Panc1 (cell line): ENCODE measurements around the gene WDR59. TPM values are rescaled to one million over a fixed set of nuclear protein-coding genes. Genes with fewer than 3 reads are reported as not detected.
"Not testable (repeated sequence)": the region's sequence is repeated elsewhere in the genome, so short reads cannot be mapped to it uniquely, and the experiment has no call there.

ENCODE experiments used
- ATAC-seq: fragments of 200-7000 bp; cut with Tn5 transposase; 2 replicates; pipeline ENCODE4 v1.9.1; 2020; ENCODE audit warnings: mild to moderate bottlenecking, moderate library complexity
- BruUV-seq: library from RNA; stranded (reverse); fragments of 400-500 nt; replicated peaks from 2 replicates; lab custom pipeline; 2021; lab: Mats Ljungman, UMichigan
- CTCF ChIA-PET: fragments of 300-600 bp; sonication (Branson Sonifier 250); formaldehyde crosslinking; loops from one replicate; lab custom pipeline; 2022; ENCODE audit warnings: antibody characterized with exemption; lab: Charles Lee
- POLR2A ChIA-PET: fragments of 300-600 bp; sonication (Branson Sonifier 250); formaldehyde crosslinking; loops from one replicate; lab custom pipeline; 2022; ENCODE audit warnings: antibody characterized with exemption; lab: Charles Lee
- DNase-seq: peaks from one replicate; pipeline ENCODE4 v3.0.0-alpha.2; 2010; ENCODE audit warnings: low read depth, low spot score
- H3K27ac ChIP-seq: 2 replicates; pipeline ENCODE4 v1.5.1; 2011; ENCODE audit warnings: mild to moderate bottlenecking, low read length, inconsistent platforms
- H3K27me3 ChIP-seq: fragments of 200-500 bp; sonication (Bioruptor generic); 2 replicates; pipeline ENCODE4 v1.6.0; 2014; ENCODE audit warnings: low read length, inconsistent platforms; ENCODE audit not compliant: control insufficient read depth, insufficient read depth
- H3K36me3 ChIP-seq: fragments of 200-500 bp; sonication (Bioruptor generic); 2 replicates; pipeline ENCODE4 v1.5.1; 2014; ENCODE audit warnings: inconsistent platforms, mild to moderate bottlenecking, low read length, moderate library complexity; ENCODE audit not compliant: control insufficient read depth, insufficient read depth
- H3K4me1 ChIP-seq: 2 replicates; pipeline ENCODE4 v1.5.1; 2011; ENCODE audit warnings: inconsistent platforms, mild to moderate bottlenecking, low read length, moderate library complexity; ENCODE audit not compliant: control insufficient read depth, insufficient read depth
- H3K4me3 ChIP-seq, 2 experiments: 2 replicates each; pipeline ENCODE4 v1.5.1; 2011 to 2012; ENCODE audit warnings: low read depth in 2 of 2, low read length in 2 of 2, mild to moderate bottlenecking in 2 of 2, inconsistent platforms in 1 of 2, moderate library complexity in 1 of 2
- H3K9me3 ChIP-seq: fragments of 200-500 bp; sonication (Bioruptor generic); 2 replicates; pipeline ENCODE4 v1.5.1; 2014; ENCODE audit warnings: low read depth, mild to moderate bottlenecking, inconsistent platforms, low read length, moderate library complexity; ENCODE audit not compliant: control insufficient read depth, insufficient read depth
- CTCF ChIP-seq: fragments of 450-650 bp; IDR thresholded peaks from 2 replicates; pipeline ENCODE4 v1.5.1; 2017; ENCODE audit warnings: mild to moderate bottlenecking
- POLR2AphosphoS5 ChIP-seq: IDR thresholded peaks from 2 replicates; pipeline ENCODE4 v1.6.1; 2012; ENCODE audit warnings: mild to moderate bottlenecking, low read depth, low read length, moderate library complexity
- REST ChIP-seq, 2 experiments: IDR thresholded peaks; 2 replicates each; pipeline ENCODE4 v1.6.1; 2011 to 2012; ENCODE audit warnings: low read depth in 2 of 2, control low read depth in 1 of 2, low read length in 1 of 2, mild to moderate bottlenecking in 1 of 2, moderate library complexity in 1 of 2; ENCODE audit not compliant: insufficient read depth in 1 of 2
- SIN3A ChIP-seq: IDR thresholded peaks from 2 replicates; pipeline ENCODE4 v1.6.1; 2012; ENCODE audit warnings: low read depth, mild to moderate bottlenecking, low read length, moderate library complexity, borderline replicate concordance; ENCODE audit not compliant: insufficient read depth
- TCF7L2 ChIP-seq: IDR thresholded peaks from 2 replicates; pipeline ENCODE4 v1.6.1; 2011; ENCODE audit warnings: mild to moderate bottlenecking, low read depth, low read length, inconsistent platforms
- in situ Hi-C: cut with HindIII; loops from 2 replicates; pipeline ENCODE4 v1.10.0; 2016; ENCODE audit warnings: low sequenced_read_pairs, low pct_unique_long_range_greater_than_20kb
- intact Hi-C: fragments of 100-400 bp; cut with micrococcal nuclease; formaldehyde crosslinking; loops from one replicate; pipeline ENCODE4 v1.10.0; 2022; ENCODE audit not compliant: unreplicated experiment
- total RNA-seq: library from RNA; stranded (reverse); gene quantifications from one replicate; pipeline ENCODE4 v1.2.1, GENCODE V29; 2021; ENCODE audit not compliant: unreplicated experiment

The WDR59 gene
- total RNA-seq, 1 experiment from 2014 or later = 58.7 TPM

- H3K36me3 ChIP-seq = no peaks in the 10 kb centered on the region; the same call in none of the 2 replicates
- no TSS peak for BruUV-seq
- in situ Hi-C loops (no loop called here), intact Hi-C loops (no loop called here)
- H3K4me1 ChIP-seq = no peaks in the 10 kb centered on the region
- ATAC-seq = no peak
- H3K9me3 ChIP-seq = no peaks in the 10 kb centered on the region
- no peaks in the 10 kb centered on the region for H3K27me3 ChIP-seq
- no peak overlapping the region for H3K4me3 ChIP-seq
- ChIA-PET POLR2A (no interaction called here), CTCF (no interaction called here)
- no peak overlapping the region for H3K27ac ChIP-seq
- TF ChIP-seq POLR2AphosphoS5 (no peak), TCF7L2 (no peak), CTCF (no peak), REST (IDR thresholded peaks at IDR 0.05; ENCODE audit: insufficient read depth in 1 of 2, low read depth in 2 of 2, low read length in 1 of 2) (no peak), SIN3A (no peak)
- no peak for DNase-seq
Observed at GRCh38 chr16:74909665-74910064, 75.3 kb downstream of the WDR59 start.

GRCh38 chr16:74908759-74909158, 76.2 kb downstream of the WDR59 start:
- H3K9me3 ChIP-seq, H3K4me3 ChIP-seq, H3K27ac ChIP-seq, POLR2A ChIA-PET, CTCF ChIA-PET, intact Hi-C loops, BruUV-seq, in situ Hi-C loops, H3K27me3 ChIP-seq, ATAC-seq, H3K4me1 ChIP-seq, H3K36me3 ChIP-seq, DNase-seq: not testable (repeated sequence)

- Histone ChIP-seq H3K27ac (no peak overlapping the region), H3K36me3 (no peaks in the 10 kb centered on the region), H3K4me1 (no peaks in the 10 kb centered on the region), H3K4me3 (no peak overlapping the region), H3K27me3 (no peaks in the 10 kb centered on the region), H3K9me3 (no peaks in the 10 kb centered on the region)
- DNase-seq (no peak), ATAC-seq (no peak)
- BruUV-seq = no TSS peak
- intact Hi-C loops (no loop called here), in situ Hi-C loops (no loop called here)
- CTCF ChIA-PET = interaction anchor here (1.6 kb wide), 1 partner anchor 91 kb away, joined by 3 read pairs; no protein-coding TSS in a partner anchor
- TF ChIP-seq POLR2AphosphoS5 (no peak), SIN3A (no peak), CTCF (no peak), REST (IDR thresholded peaks at IDR 0.05; ENCODE audit: insufficient read depth in 1 of 2, low read depth in 2 of 2, low read length in 1 of 2) (no peak), TCF7L2 (no peak)
- POLR2A ChIA-PET = interaction anchor here (0.6 kb wide), 1 partner anchor 31 kb away, joined by 11 read pairs; no protein-coding TSS in a partner anchor
Observed at GRCh38 chr16:74903901-74904678, 80.8 kb downstream of the WDR59 start.
